Transverse colon (tissue), 4 donors: ENCODE results near the gene NEUROG3. TPM values are rescaled to one million over a fixed set of nuclear protein-coding genes. Genes with fewer than 3 reads are reported as not detected.
A peak's percentile ranks its signal among the peaks of the same experiment; 100 is the strongest.

Experiments
- DNase-seq: peaks from one replicate; pipeline ENCODE4 v3.0.0-alpha.2; 2019
- H3K27ac ChIP-seq, 4 donors: fragments of 200-600 bp; sonication (generic); 2 replicates each; pipeline ENCODE4 v1.5.1; 2016 to 2018; ENCODE audit warnings: inconsistent platforms in 4 of 4
- H3K27me3 ChIP-seq: fragments of 200-600 bp; sonication (generic); 2 replicates; pipeline ENCODE4 v1.5.1; 2017; ENCODE audit warnings: inconsistent platforms
- H3K36me3 ChIP-seq, 4 donors: fragments of 200-600 bp; sonication (generic); 2 replicates each; pipeline ENCODE4 v1.5.1; 2017 to 2019; ENCODE audit warnings: inconsistent platforms in 4 of 4
- H3K4me1 ChIP-seq, 4 donors: fragments of 200-600 bp; sonication (generic); 2 replicates each; pipeline ENCODE4 v1.5.1; 2017 to 2020; ENCODE audit warnings: inconsistent platforms in 4 of 4
- H3K4me3 ChIP-seq, 4 donors: fragments of 200-600 bp; sonication (generic); 1 replicate in 1 of 4; 2 replicates in 3 of 4; pipeline versions ENCODE4 v1.5.1 to v1.6.1; 2017 to 2019; ENCODE audit warnings: inconsistent platforms in 4 of 4
- H3K9me3 ChIP-seq, 2 donors: fragments of 200-600 bp; sonication (generic); 2 replicates each; pipeline ENCODE4 v1.5.1; 2017 to 2019; ENCODE audit warnings: inconsistent platforms in 2 of 2
- CTCF ChIP-seq, 5 experiments: fragments of 200-600 bp in 3 of 5; fragments of 450-650 bp in 2 of 5; sonication (generic) in 3 of 5; IDR thresholded peaks; 1 replicate in 2 of 5; 2 replicates in 3 of 5; pipeline ENCODE4 v1.5.1; 2016 to 2017; ENCODE audit warnings: antibody characterized with exemption in 5 of 5, inconsistent platforms in 3 of 5, mild to moderate bottlenecking in 2 of 5, moderate library complexity in 1 of 5
- EP300 ChIP-seq: sonication (generic); formaldehyde crosslinking; IDR thresholded peaks from one replicate; pipeline ENCODE4 v1.6.1; 2017; ENCODE audit warnings: antibody characterized with exemption, low read depth
- POLR2A ChIP-seq: fragments of 450-650 bp; IDR thresholded peaks from one replicate; pipeline ENCODE4 v1.6.1; 2016; ENCODE audit warnings: antibody characterized with exemption, mild to moderate bottlenecking, moderate library complexity
- POLR2AphosphoS5 ChIP-seq, 3 donors: sonication (generic); formaldehyde crosslinking; IDR thresholded peaks; one replicate each; pipeline ENCODE4 v1.6.1; 2016; ENCODE audit warnings: antibody characterized with exemption in 3 of 3
- WGBS, 2 donors: methylation state at CpG; one replicate each; pipeline ENCODE4 v1.1.5; 2018; ENCODE audit warnings: low coverage in 1 of 2; 5-methylcytosine and 5-hydroxymethylcytosine counted together
- in situ Hi-C, 4 donors: fragments of 200-750 bp; cut with MboI; loops; one replicate each; pipeline versions ENCODE4 v1.15.0 to v1.15.1; 2017; ENCODE audit warnings: low sequenced_read_pairs in 3 of 4, low pct_ligation_motif_present in 1 of 4, low pct_unique_long_range_greater_than_20kb in 1 of 4
- intact Hi-C: fragments of 100-400 bp; cut with DNase I; formaldehyde crosslinking; loops from one replicate; pipeline ENCODE4 v1.15.1; 2023; ENCODE audit warnings: low total_unique reads
- total RNA-seq, 4 donors: library from RNA; depleted of rRNA; stranded (reverse); fragments of >200 nt; gene quantifications; one replicate each; pipeline ENCODE4 v1.1.0, GENCODE V29; 2016

Gene NEUROG3
- 1 to 10 TPM in 1 of 4 donors, under 1 TPM in 2, not detected in 1; 0.41 to 8.2 (median 0.64) TPM for total RNA-seq

GRCh38 chr10:69573056-69573806 is at the start of gene NEUROG3:
Gene NEUROG3, minus strand, starts transcription at chr10:69573422. Its CDS starts 379 bp downstream, at chr10:69573043.
- H3K4me1 ChIP-seq = peaks cover 0 to 17% (median 10%) of the 10 kb centered on the region in 4 donors
- no peak for DNase-seq
- in situ Hi-C loops = no loop called here
- H3K4me3 ChIP-seq = peak within 1 kb of the TSS in 2 of 4 donors; percentile 2 to 42
- H3K9me3 ChIP-seq = no peaks in the 10 kb centered on the region
- H3K36me3 ChIP-seq = no peaks in the 10 kb centered on the region
- no peak within 1 kb of the TSS for H3K27ac ChIP-seq
- TF ChIP-seq EP300 (no peak), CTCF (IDR thresholded peaks at IDR 0.05) (no peak), POLR2A (no peak), POLR2AphosphoS5 (IDR thresholded peaks at IDR 0.05) (no peak)
- H3K27me3 ChIP-seq = peaks cover 100% of the 10 kb centered on the region
- WGBS, 2 donors = 0 to 3% methylated on average over 3 to 51 of the region's 53 CpGs
- intact Hi-C loops = no loop called here

- no peaks in the 10 kb centered on the region for H3K27me3 ChIP-seq
- H3K4me1 ChIP-seq = no peaks in the 10 kb centered on the region
- 59% methylated on average over 5 of the region's 5 CpGs; no CpG with 5 or more reads in 1 of the 2 donors for WGBS, 2 donors
- in situ Hi-C loops = no loop called here
- no peaks in the 10 kb centered on the region for H3K36me3 ChIP-seq
- intact Hi-C loops = no loop called here
- H3K9me3 ChIP-seq = no peaks in the 10 kb centered on the region
- DNase-seq = no peak
- no peak overlapping the region for H3K4me3 ChIP-seq
- no peak for TF ChIP-seq POLR2A
- no peak for TF ChIP-seq CTCF (IDR thresholded peaks at IDR 0.05)
- TF ChIP-seq EP300 = no peak
- TF ChIP-seq POLR2AphosphoS5 (IDR thresholded peaks at IDR 0.05) = no peak
- H3K27ac ChIP-seq = no peak overlapping the region
Observed at GRCh38 chr10:69620625-69621024, 47.4 kb upstream of the NEUROG3 start.

GRCh38 chr10:69619626-69620025 is 46.4 kb upstream of the NEUROG3 start:
- H3K4me1 ChIP-seq = no peaks in the 10 kb centered on the region
- H3K27me3 ChIP-seq = no peaks in the 10 kb centered on the region
- TF ChIP-seq POLR2AphosphoS5 (IDR thresholded peaks at IDR 0.05) (no peak), CTCF (IDR thresholded peaks at IDR 0.05) (no peak), EP300 (no peak), POLR2A (no peak)
- whole genome bisulfite sequencing, 2 donors = 80 to 88% methylated on average over 5 to 7 of the region's 7 CpGs
- in situ Hi-C loops (no loop called here), intact Hi-C loops (no loop called here)
- no peak overlapping the region for H3K4me3 ChIP-seq
- no peak overlapping the region for H3K27ac ChIP-seq
- no peak for DNase-seq
- H3K9me3 ChIP-seq = no peaks in the 10 kb centered on the region
- no peaks in the 10 kb centered on the region for H3K36me3 ChIP-seq

- 100% methylated on average over 1 of the region's 2 CpGs; no CpG with 5 or more reads in 1 of the 2 donors for WGBS, 2 donors
- in situ Hi-C loops = no loop called here
- no peak for TF ChIP-seq EP300
- no peak for TF ChIP-seq POLR2AphosphoS5 (IDR thresholded peaks at IDR 0.05)
- TF ChIP-seq POLR2A = no peak
- no peak for TF ChIP-seq CTCF (IDR thresholded peaks at IDR 0.05)
- no peaks in the 10 kb centered on the region for H3K27me3 ChIP-seq
- intact Hi-C loops = no loop called here
- no peaks in the 10 kb centered on the region for H3K9me3 ChIP-seq
- no peak for DNase-seq
- no peaks in the 10 kb centered on the region for H3K4me1 ChIP-seq
- no peaks in the 10 kb centered on the region for H3K36me3 ChIP-seq
- no peak overlapping the region for H3K27ac ChIP-seq
- no peak overlapping the region for H3K4me3 ChIP-seq
Observed at GRCh38 chr10:69618746-69619145, 45.5 kb upstream of the NEUROG3 start.
